ENCODE data around the gene PCCA. TPM values are rescaled to one million over a fixed set of nuclear protein-coding genes. Genes with fewer than 3 reads are reported as not detected.

Gene PCCA
- total RNA-seq, 5 donors from 2014 or later (not counting 1 experiment from before 2014, with no cell fraction given), result 7.6 to 16.8 (median 10.2) TPM

GRCh38 chr13:100559886-100560285 lies 471.0 kb downstream of the PCCA start:
- H3K4me3 ChIP-seq (ENCODE audit: control insufficient read depth in 1 of 2, extremely low read depth in 1 of 2, low read length in 1 of 2), result no peak overlapping the region
- Mint-ChIP-seq H3K9me3 (no peaks in the 10 kb centered on the region), H3K27me3 (no peaks in the 10 kb centered on the region), H3K4me3 (no peak overlapping the region), H3K27ac (no peak overlapping the region), H3K36me3 (peaks cover 3% of the 10 kb centered on the region), H3K4me1 (no peaks in the 10 kb centered on the region)
- DNase-seq (no peak), ATAC-seq (replicated peaks in 1 of 4) (no peak)
- no peaks in the 10 kb centered on the region for H3K4me1 ChIP-seq (ENCODE audit: control insufficient read depth in 1 of 2, extremely low read depth in 1 of 2, insufficient read depth in 2 of 2, low read length in 2 of 2)
- H3K27ac ChIP-seq (ENCODE audit: low read length), result no peak overlapping the region
- no peaks in the 10 kb centered on the region for H3K27me3 ChIP-seq (replicated peaks in 1 of 2; ENCODE audit: control insufficient read depth in 2 of 2, extremely low read depth in 1 of 2, insufficient read depth in 2 of 2, low read length in 1 of 2)
- ChIA-PET CTCF (interaction anchor here in 1 of 2 donors (0.9 kb wide), 1 partner anchor 17 kb away, joined by 4 read pairs; no protein-coding TSS in a partner anchor), POLR2A (interaction anchor here in 1 of 2 donors (0.6 kb wide), 1 partner anchor 25 kb away, joined by 3 read pairs; no protein-coding TSS in a partner anchor)
- no peaks in the 10 kb centered on the region for H3K9me3 ChIP-seq
- WGBS (ENCODE audit: insufficient coverage), result 100% methylated on average over 2 of the region's 8 CpGs
- no peaks in the 10 kb centered on the region for H3K36me3 ChIP-seq (ENCODE audit: control insufficient read depth in 2 of 2, extremely low read depth in 1 of 2, insufficient read depth in 1 of 2, low read length in 1 of 2)

- ChIA-PET CTCF (interaction anchor here (0.6 to 1.6 kb wide), 4 partner anchors 12 to 948 kb away, joined by 4 to 5 read pairs (median 4); no protein-coding TSS in a partner anchor), POLR2A (interaction anchor here in 1 of 2 donors (0.6 kb wide), 1 partner anchor 24 kb away, joined by 3 read pairs; no protein-coding TSS in a partner anchor)
- no peak for ATAC-seq (replicated peaks in 1 of 4)
- no peaks in the 10 kb centered on the region for H3K9me3 Mint-ChIP-seq
- no peak overlapping the region for H3K27ac Mint-ChIP-seq
- no peaks in the 10 kb centered on the region for H3K27me3 ChIP-seq (replicated peaks in 1 of 2; ENCODE audit: control insufficient read depth in 2 of 2, extremely low read depth in 1 of 2, insufficient read depth in 2 of 2, low read length in 1 of 2)
- H3K4me1 ChIP-seq (ENCODE audit: control insufficient read depth in 1 of 2, extremely low read depth in 1 of 2, insufficient read depth in 2 of 2, low read length in 2 of 2), result no peaks in the 10 kb centered on the region
- peaks cover 0 to 2% (median 0%) of the 10 kb centered on the region in 3 donors for H3K4me1 Mint-ChIP-seq
- no peaks in the 10 kb centered on the region for H3K36me3 ChIP-seq (ENCODE audit: control insufficient read depth in 2 of 2, extremely low read depth in 1 of 2, insufficient read depth in 1 of 2, low read length in 1 of 2)
- H3K9me3 ChIP-seq, result no peaks in the 10 kb centered on the region
- H3K4me3 Mint-ChIP-seq, result no peak overlapping the region
- H3K27ac ChIP-seq (ENCODE audit: low read length), result no peak overlapping the region
- no peak for DNase-seq
- H3K4me3 ChIP-seq (ENCODE audit: control insufficient read depth in 1 of 2, extremely low read depth in 1 of 2, low read length in 1 of 2), result no peak overlapping the region
- no peaks in the 10 kb centered on the region for H3K27me3 Mint-ChIP-seq
- H3K36me3 Mint-ChIP-seq, result peaks cover 8% of the 10 kb centered on the region
- 90% methylated on average over 6 of the region's 15 CpGs for WGBS (ENCODE audit: insufficient coverage)
Measured at GRCh38 chr13:100560498-100561157, 471.7 kb downstream of the PCCA start.

- Mint-ChIP-seq H3K4me3 (no peak overlapping the region), H3K27ac (no peak overlapping the region), H3K36me3 (peaks cover 10% of the 10 kb centered on the region), H3K9me3 (no peaks in the 10 kb centered on the region), H3K4me1 (peaks cover 0 to 4% (median 0%) of the 10 kb centered on the region in 3 donors), H3K27me3 (no peaks in the 10 kb centered on the region)
- H3K4me3 ChIP-seq (ENCODE audit: control insufficient read depth in 1 of 2, extremely low read depth in 1 of 2, low read length in 1 of 2), result no peak overlapping the region
- DNase-seq (no peak), ATAC-seq (replicated peaks in 1 of 4) (no peak)
- ChIA-PET CTCF (interaction anchor here (0.6 to 1.6 kb wide), 3 partner anchors 11 to 949 kb away, joined by 4 to 5 read pairs (median 4); no protein-coding TSS in a partner anchor), POLR2A (interaction anchor here in 1 of 2 donors (0.7 kb wide), 1 partner anchor 34 kb away, joined by 3 read pairs; no protein-coding TSS in a partner anchor)
- H3K4me1 ChIP-seq (ENCODE audit: control insufficient read depth in 1 of 2, extremely low read depth in 1 of 2, insufficient read depth in 2 of 2, low read length in 2 of 2), result no peaks in the 10 kb centered on the region
- WGBS (ENCODE audit: insufficient coverage), result 88% methylated on average over 1 of the region's 2 CpGs
- H3K36me3 ChIP-seq (ENCODE audit: control insufficient read depth in 2 of 2, extremely low read depth in 1 of 2, insufficient read depth in 1 of 2, low read length in 1 of 2), result no peaks in the 10 kb centered on the region
- H3K27me3 ChIP-seq (replicated peaks in 1 of 2; ENCODE audit: control insufficient read depth in 2 of 2, extremely low read depth in 1 of 2, insufficient read depth in 2 of 2, low read length in 1 of 2), result no peaks in the 10 kb centered on the region
- H3K27ac ChIP-seq (ENCODE audit: low read length), result no peak overlapping the region
- H3K9me3 ChIP-seq, result no peaks in the 10 kb centered on the region
Measured at GRCh38 chr13:100561158-100561499, 472.2 kb downstream of the PCCA start.

- Mint-ChIP-seq H3K4me1 (peaks cover 0 to 4% (median 0%) of the 10 kb centered on the region in 3 donors), H3K9me3 (peaks cover 0 to 2% (median 0%) of the 10 kb centered on the region in 3 donors), H3K4me3 (no peak overlapping the region), H3K36me3 (peaks cover 15% of the 10 kb centered on the region), H3K27ac (no peak overlapping the region), H3K27me3 (no peaks in the 10 kb centered on the region)
- Histone ChIP-seq H3K27ac (ENCODE audit: low read length) (no peak overlapping the region), H3K36me3 (ENCODE audit: control insufficient read depth in 2 of 2, extremely low read depth in 1 of 2, insufficient read depth in 1 of 2, low read length in 1 of 2) (no peaks in the 10 kb centered on the region), H3K4me1 (ENCODE audit: control insufficient read depth in 1 of 2, extremely low read depth in 1 of 2, insufficient read depth in 2 of 2, low read length in 2 of 2) (no peaks in the 10 kb centered on the region), H3K4me3 (ENCODE audit: control insufficient read depth in 1 of 2, extremely low read depth in 1 of 2, low read length in 1 of 2) (no peak overlapping the region), H3K27me3 (replicated peaks in 1 of 2; ENCODE audit: control insufficient read depth in 2 of 2, extremely low read depth in 1 of 2, insufficient read depth in 2 of 2, low read length in 1 of 2) (no peaks in the 10 kb centered on the region), H3K9me3 (no peaks in the 10 kb centered on the region)
- POLR2A ChIA-PET, result interaction anchor here in 1 of 2 donors (0.7 kb wide), 1 partner anchor 34 kb away, joined by 3 read pairs; no protein-coding TSS in a partner anchor
- WGBS (ENCODE audit: insufficient coverage), result 53% methylated on average over 5 of the region's 7 CpGs
- DNase-seq, result no peak
- no peak for ATAC-seq (replicated peaks in 1 of 4)
- CTCF ChIA-PET, result interaction anchor here (1.5 to 1.6 kb wide), 2 partner anchors 11 kb away, joined by 4 to 5 read pairs; no protein-coding TSS in a partner anchor
Measured at GRCh38 chr13:100561599-100562204, 472.8 kb downstream of the PCCA start.

GRCh38 chr13:100563779-100564178 lies 474.9 kb downstream of the PCCA start:
- H3K4me3 ChIP-seq (ENCODE audit: control insufficient read depth in 1 of 2, extremely low read depth in 1 of 2, low read length in 1 of 2), result no peak overlapping the region
- Mint-ChIP-seq H3K36me3 (peaks cover 24% of the 10 kb centered on the region), H3K9me3 (peaks cover 0 to 2% (median 0%) of the 10 kb centered on the region in 3 donors), H3K4me1 (peaks cover 0 to 4% (median 0%) of the 10 kb centered on the region in 3 donors), H3K27ac (no peak overlapping the region), H3K4me3 (no peak overlapping the region), H3K27me3 (no peaks in the 10 kb centered on the region)
- DNase-seq, result no peak
- H3K9me3 ChIP-seq, result no peaks in the 10 kb centered on the region
- POLR2A ChIA-PET, result interaction anchor here in 1 of 2 donors (0.6 kb wide), 1 partner anchor 264 kb away, joined by 3 read pairs; no protein-coding TSS in a partner anchor
- WGBS (ENCODE audit: insufficient coverage), result 89% methylated on average over 2 of the region's 7 CpGs
- CTCF ChIA-PET, result no interaction called here
- no peak for ATAC-seq (replicated peaks in 1 of 4)
- no peaks in the 10 kb centered on the region for H3K36me3 ChIP-seq (ENCODE audit: control insufficient read depth in 2 of 2, extremely low read depth in 1 of 2, insufficient read depth in 1 of 2, low read length in 1 of 2)
- no peaks in the 10 kb centered on the region for H3K27me3 ChIP-seq (replicated peaks in 1 of 2; ENCODE audit: control insufficient read depth in 2 of 2, extremely low read depth in 1 of 2, insufficient read depth in 2 of 2, low read length in 1 of 2)
- no peak overlapping the region for H3K27ac ChIP-seq (ENCODE audit: low read length)
- no peaks in the 10 kb centered on the region for H3K4me1 ChIP-seq (ENCODE audit: control insufficient read depth in 1 of 2, extremely low read depth in 1 of 2, insufficient read depth in 2 of 2, low read length in 2 of 2)

- Histone ChIP-seq H3K27me3 (replicated peaks in 1 of 2; ENCODE audit: control insufficient read depth in 2 of 2, extremely low read depth in 1 of 2, insufficient read depth in 2 of 2, low read length in 1 of 2) (no peaks in the 10 kb centered on the region), H3K36me3 (ENCODE audit: control insufficient read depth in 2 of 2, extremely low read depth in 1 of 2, insufficient read depth in 1 of 2, low read length in 1 of 2) (no peaks in the 10 kb centered on the region), H3K27ac (ENCODE audit: low read length) (no peak overlapping the region), H3K4me3 (ENCODE audit: control insufficient read depth in 1 of 2, extremely low read depth in 1 of 2, low read length in 1 of 2) (no peak overlapping the region), H3K9me3 (no peaks in the 10 kb centered on the region), H3K4me1 (ENCODE audit: control insufficient read depth in 1 of 2, extremely low read depth in 1 of 2, insufficient read depth in 2 of 2, low read length in 2 of 2) (no peaks in the 10 kb centered on the region)
- no peak for ATAC-seq (replicated peaks in 1 of 4)
- POLR2A ChIA-PET, result interaction anchor here in 1 of 2 donors (0.6 kb wide), 1 partner anchor 263 kb away, joined by 3 read pairs; no protein-coding TSS in a partner anchor
- CTCF ChIA-PET, result interaction anchor here in 1 of 2 donors (0.6 kb wide), 1 partner anchor 35 kb away, joined by 3 read pairs; no protein-coding TSS in a partner anchor
- DNase-seq, result no peak
- peaks cover 0 to 2% (median 0%) of the 10 kb centered on the region in 3 donors for H3K9me3 Mint-ChIP-seq
- H3K27ac Mint-ChIP-seq, result no peak overlapping the region
- H3K27me3 Mint-ChIP-seq, result no peaks in the 10 kb centered on the region
- no peak overlapping the region for H3K4me3 Mint-ChIP-seq
- H3K36me3 Mint-ChIP-seq, result peaks cover 24% of the 10 kb centered on the region
- 93% methylated on average over 2 of the region's 13 CpGs for WGBS (ENCODE audit: insufficient coverage)
- H3K4me1 Mint-ChIP-seq, result peaks cover 0 to 4% (median 0%) of the 10 kb centered on the region in 3 donors
Measured at GRCh38 chr13:100564444-100565223, 475.7 kb downstream of the PCCA start.

Data from T-cell (primary cell).